Right ventricle myocardium superior (tissue), 1 donor: ENCODE measurements around the gene RTF1. TPM values are rescaled to one million over a fixed set of nuclear protein-coding genes. Genes with fewer than 3 reads are reported as not detected.
A peak's percentile ranks its signal among the peaks of the same experiment; 100 is the strongest.

Experiments used
- ATAC-seq: fragments of 200-7000 bp; cut with Tn5 transposase; one replicate; pipeline ENCODE4 v1.9.1; 2020; ENCODE audit warnings: mild to moderate bottlenecking; ENCODE audit not compliant: poor library complexity
- DNase-seq: peaks from one replicate; pipeline ENCODE4 v3.0.0-alpha.2; 2020
- intact Hi-C: fragments of 100-400 bp; cut with DNase I; formaldehyde crosslinking; loops from one replicate; pipeline ENCODE4 v1.11.2; 2022
- total RNA-seq: library from RNA; stranded (reverse); fragmentation: NEBNext Ultra II Directional; extraction: Animal tissue kit (Norgen Biotek cat#: 25700); gene quantifications from one replicate; pipeline ENCODE4 v1.2.1, GENCODE V29; 2021
- donor health status: DM: no; HTN: yes; CAD: no; lungs with severe emphysema.

The RTF1 gene
- total RNA-seq, 1 donor from 2014 or later: 22.7 TPM

DNA sequence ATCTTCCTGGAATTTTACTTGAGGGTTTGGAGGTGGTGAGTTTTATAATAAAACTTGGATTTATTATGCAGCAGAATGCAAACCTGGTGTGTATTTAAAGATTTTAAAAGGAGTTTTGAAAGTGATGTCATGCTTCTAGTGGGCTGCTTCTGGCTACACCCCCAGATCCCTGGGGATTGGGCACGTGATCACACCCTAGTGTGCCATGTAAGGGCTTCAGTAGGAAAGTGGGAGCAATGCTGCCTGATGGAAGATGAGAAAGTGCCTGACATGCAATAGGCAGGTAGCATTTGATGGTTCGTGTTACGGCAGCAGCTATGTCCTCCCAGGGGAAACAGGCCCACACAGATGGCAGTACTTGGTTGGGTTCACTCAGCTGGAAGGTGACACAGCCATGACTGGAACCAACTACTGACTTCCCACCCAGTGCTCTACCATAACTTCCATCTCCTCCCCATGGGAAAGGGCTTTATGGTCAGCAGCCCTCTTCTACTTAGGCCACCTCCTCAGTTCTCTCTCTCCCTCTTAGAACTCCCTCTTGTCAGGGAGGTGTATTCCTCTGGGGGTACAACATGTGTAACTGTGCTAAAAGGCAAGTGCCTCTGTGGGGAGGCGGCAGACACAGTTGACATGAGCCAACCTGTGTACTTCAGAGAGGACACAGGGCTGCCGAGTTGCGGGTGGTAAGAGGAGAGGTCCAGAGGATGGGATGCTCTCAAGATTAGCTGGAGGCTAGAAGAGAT, 82.4 kb downstream of the RTF1 start:
- intact Hi-C loops: no loop called here
- DNase-seq (no peak), ATAC-seq (no peak)

DNA sequence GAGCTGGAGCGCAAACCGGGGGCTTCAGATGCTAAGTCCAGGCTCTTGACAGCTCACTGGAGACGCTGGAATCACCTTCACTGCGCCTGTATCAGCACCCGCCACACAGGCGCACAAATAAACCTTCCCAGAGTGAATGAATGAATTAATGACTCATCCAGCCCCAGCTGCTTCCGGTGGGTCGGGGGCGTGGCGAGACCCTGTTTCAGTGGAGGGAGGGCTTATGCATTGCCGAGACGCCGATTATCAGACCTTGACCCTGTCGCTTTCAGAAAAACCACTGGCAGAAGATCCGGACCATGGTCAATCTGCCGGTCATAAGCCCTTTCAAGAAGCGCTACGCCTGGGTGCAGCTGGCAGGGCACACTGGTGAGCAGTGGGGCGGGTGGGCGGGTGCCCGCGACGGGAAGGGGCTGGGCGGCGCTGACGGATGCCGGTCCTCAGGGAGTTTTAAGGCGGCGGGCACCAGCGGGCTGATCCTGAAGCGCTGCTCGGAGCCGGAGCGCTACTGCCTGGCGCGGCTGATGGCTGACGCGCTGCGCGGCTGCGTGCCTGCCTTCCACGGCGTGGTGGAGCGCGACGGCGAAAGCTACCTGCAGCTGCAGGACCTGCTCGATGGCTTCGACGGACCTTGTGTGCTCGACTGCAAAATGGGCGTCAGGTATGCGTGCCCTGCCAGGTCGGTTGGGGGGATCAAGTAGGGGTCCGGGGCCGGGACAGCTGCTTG, 84.5 kb downstream of the RTF1 start:
- peak; percentile 69 for ATAC-seq

DNA sequence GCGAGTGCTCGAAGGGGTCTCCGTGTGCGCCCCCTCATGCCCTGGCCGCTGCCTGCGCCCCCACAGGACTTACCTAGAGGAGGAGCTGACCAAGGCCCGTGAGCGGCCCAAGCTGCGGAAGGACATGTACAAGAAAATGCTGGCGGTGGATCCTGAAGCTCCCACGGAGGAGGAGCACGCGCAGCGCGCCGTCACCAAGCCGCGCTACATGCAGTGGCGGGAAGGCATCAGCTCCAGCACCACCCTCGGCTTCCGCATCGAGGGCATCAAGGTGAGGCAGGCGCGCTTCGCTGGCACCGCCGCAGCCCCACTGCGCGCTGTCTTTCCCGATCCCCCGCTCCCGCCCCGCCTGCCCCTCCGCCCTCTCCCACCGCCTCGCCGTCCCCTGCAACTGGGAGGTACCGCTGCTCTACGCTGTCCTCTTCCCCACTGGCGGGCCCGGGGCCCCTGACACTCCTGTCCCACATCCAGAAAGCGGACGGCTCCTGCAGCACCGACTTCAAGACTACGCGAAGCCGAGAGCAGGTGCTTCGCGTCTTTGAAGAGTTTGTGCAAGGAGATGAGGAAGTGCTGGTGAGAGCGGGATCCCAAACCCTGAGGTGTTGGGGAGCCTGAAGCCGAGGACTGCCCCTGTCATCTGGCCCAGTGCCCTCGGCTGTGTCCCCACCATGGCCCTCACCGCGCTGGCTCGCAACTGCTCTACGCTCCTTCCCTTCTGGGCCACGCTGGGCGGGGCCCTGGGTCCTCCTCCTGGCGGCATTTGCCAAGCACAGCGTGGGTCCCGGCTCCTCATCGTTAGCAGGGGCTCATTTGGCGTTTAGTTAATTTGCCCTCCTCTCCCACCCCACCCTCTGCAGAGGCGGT, 85.3 kb downstream of the RTF1 start:
- ATAC-seq (no peak), DNase-seq (no peak)
- intact Hi-C loops: no loop called here

More for the DNA sequence above, 84.5 kb downstream of the RTF1 start:
- intact Hi-C loops: no loop called here
- DNase-seq: no peak

DNA sequence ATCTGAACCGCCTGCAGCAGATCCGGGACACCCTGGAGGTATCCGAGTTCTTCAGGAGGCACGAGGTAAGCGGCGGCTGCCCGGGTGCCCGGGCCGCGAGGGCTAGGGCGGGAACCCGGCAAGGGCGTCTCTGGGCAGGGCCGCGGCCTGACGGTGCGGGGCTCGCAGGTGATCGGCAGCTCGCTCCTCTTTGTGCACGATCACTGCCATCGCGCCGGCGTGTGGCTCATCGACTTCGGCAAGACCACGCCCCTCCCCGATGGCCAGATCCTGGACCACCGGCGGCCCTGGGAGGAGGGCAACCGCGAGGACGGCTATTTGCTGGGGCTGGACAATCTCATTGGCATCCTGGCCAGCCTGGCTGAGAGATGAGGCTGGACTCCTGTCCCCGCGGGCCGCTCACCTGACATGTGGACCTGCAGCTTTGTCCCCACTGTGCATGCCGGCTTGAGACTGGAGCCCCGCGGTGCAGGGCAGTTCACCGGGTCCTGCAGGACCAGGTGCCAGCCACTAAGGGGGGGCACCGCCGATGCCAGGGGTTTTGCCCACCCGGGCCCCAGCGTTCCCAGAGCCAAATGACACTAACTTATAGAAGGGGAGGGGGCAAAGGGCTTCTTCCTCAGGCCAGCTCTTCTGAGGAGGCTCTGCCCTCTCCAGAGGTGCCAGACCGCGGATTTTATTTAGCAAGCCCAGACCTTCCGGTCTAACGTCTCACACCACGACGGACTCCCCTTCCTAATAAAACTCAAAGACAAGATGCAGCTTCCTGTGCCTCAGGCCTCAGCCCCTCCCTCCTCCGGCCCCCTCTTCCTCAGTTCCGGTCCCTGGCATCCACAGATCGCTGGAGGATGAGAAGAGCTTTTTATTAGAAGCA, 86.1 kb downstream of the RTF1 start:
- ATAC-seq (no peak), DNase-seq (no peak)

DNA sequence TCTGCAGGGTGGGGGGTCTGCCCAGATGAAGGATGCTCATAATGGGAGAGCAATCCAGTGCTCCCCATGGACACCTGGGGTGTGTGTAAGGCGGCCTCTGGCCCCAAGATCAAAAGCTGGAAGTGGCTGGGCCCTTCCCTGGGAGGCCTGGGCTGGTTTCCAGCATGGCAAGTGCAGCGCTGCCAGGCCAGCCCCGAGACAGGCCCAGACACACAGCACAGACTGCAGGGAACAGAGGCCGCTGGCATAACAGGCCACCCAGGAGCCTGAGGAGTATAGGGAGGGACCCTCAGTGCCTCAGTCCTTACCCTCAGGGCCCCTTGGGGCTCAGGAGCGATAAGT, 86.7 kb downstream of the RTF1 start:
- no peak for ATAC-seq
- DNase-seq: no peak
- intact Hi-C loops: no loop called here

More for the DNA sequence above, 86.1 kb downstream of the RTF1 start:
- intact Hi-C loops: no loop called here

DNA sequence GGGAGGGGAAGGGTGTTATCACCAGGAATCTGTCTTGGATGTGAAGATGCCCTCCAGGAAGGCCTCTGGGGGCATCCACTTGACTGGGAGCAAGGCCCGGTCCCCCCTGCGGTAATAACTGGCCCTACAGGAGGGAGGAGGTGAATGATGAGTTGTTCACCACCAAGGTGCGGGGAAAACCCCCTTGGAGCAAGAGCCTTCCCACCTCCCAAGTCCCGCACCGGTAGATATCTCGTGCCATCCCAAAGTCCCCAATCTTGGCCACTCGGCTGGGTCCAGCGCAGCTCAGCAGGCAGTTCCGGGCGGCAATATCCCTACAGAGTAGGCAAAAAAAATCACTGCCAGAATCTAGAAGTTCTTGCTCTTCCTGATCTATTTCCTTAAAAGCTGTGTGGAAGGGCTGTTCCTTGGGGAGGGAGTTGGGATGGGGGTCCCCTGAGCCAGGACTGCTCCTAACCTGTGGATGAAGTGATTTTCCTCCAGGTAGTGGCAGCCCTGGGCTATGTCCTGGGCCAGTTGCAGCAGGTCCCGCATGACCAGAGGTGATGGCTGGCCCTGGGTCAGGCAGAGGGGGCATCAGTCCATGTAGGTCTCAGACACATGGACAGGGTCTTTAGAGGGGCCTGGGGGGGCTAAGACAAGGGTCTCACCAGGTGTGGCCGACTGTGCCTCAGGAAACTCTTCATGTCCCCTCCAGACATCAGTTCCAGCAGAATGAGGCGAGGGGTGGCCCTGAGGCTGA, 88.0 kb downstream of the RTF1 start:
- no peak for DNase-seq

DNA sequence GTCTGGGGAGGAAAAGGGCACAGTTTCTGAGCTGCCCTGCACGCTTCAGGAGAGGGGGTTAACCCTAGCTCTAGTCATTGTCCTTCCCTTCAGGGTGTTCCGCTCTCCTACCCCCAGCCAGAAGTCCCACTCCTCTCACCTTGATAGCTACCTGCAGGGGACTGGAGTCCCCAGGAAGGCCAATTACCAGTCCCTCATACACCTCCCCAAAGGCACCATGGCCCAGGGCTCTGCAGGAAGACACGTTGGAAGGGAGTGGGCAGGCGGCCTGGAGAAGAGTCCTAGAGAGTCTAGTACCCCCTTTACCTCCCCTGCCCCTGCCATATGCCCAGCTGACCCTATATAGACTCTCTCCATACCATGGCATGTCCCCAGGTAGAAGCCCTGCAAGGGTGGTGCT, 88.9 kb downstream of the RTF1 start:
- ATAC-seq (no peak), DNase-seq (no peak)
- intact Hi-C loops: no loop called here

More for the DNA sequence above, 88.0 kb downstream of the RTF1 start:
- intact Hi-C loops: no loop called here
- no peak for ATAC-seq

DNA sequence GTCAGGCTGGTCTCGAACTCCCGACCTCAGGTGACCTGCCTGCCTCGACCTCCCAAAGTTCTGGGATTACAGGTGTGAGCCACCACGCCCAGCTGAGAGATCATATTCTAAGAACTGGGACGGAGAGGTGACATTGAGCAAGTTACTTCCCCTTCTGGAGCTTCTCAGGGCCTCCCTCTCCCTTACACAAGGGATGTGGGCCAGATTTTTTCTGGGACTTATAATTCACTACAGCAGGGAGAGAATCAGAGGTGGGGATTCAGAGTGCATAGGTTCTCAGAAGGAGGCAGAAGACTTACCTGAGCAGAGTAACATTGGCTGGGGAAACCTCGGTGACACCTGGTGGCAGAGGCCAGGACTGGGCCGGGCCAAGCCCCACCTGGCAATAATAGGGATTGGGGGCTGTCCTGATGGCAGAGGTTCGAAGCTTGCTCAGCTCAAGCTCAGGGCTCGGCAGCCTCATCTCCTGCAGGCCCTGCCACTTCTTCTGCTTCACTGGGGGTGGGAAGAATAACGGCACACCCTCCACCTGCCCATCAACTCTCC, 90.0 kb downstream of the RTF1 start:
- ATAC-seq: no peak
- DNase-seq: no peak
- intact Hi-C loops: no loop called here

DNA sequence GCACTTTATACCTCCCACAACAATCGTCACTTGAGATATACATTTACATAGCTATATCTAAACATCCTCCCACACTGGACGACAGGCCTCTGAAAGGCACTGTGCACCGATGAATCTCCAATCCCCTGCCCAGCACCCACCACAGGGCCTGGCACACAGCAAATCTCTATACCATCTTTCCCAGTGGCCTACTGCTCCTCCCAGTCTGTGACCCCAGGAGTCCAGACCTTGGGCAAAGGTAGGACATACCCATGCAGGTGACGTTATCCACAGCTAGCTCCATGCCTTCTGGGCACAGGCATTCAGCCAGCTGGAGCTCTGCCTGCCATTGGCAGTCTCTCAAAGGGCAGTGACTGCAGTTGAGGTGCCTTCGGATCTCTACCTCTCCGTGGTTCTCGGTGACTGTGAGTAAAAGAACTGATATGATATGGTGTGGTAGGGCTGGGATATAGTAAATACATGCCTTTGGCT, 91.0 kb downstream of the RTF1 start:
- intact Hi-C loops: no loop called here
- ATAC-seq (peak; percentile 63), DNase-seq (no peak)

DNA sequence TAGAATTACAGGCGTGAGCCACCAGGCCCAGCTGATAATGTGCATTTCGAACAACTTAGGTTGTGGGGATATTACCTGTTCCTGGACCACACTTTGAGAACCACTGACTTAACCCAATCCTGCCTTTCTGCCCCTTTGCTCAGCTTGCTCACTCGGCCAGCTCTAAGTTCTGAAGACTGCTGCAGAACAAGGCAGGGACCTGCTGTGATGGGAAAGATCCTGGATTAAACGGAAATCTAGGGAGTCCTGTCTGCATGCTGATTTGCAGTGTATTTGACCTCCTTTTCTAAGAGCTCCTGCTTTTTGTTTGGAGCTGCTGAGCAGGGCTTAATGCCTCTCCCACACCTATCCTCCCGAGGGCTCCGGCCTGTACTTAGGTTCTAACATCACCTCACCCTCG, 93.8 kb downstream of the RTF1 start:
- intact Hi-C loops: no loop called here
- ATAC-seq: no peak
- no peak for DNase-seq

DNA sequence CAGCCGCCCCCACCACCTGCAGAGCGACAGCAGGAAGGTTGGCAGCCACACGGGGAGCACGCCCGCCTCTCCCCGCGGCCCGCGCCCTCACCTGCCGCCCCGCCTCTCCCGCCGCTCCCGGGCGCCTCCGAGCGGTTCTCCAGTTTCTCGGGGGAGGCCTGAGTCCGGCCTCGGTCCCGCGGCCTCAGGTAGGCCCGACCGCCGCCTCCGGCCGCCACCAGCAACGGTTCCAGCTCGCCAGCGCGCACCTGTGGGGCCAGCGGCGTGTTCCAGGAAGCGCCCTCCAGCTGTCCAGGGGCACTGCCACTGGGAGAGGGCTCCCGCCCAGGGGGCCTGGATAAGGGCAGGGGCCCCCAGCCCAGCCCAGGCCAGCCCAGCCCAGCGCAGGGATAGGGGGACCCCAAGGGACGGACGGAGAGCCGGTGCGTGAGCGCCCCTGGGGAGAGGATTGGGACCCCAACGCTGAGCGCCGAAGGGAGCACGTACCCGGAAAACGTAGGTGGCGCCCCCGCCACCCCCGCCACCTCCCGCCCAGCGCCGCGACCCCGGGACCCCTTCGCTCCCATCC, 94.5 kb downstream of the RTF1 start:
- DNase-seq (no peak), ATAC-seq (no peak)
- intact Hi-C loops: no loop called here

DNA sequence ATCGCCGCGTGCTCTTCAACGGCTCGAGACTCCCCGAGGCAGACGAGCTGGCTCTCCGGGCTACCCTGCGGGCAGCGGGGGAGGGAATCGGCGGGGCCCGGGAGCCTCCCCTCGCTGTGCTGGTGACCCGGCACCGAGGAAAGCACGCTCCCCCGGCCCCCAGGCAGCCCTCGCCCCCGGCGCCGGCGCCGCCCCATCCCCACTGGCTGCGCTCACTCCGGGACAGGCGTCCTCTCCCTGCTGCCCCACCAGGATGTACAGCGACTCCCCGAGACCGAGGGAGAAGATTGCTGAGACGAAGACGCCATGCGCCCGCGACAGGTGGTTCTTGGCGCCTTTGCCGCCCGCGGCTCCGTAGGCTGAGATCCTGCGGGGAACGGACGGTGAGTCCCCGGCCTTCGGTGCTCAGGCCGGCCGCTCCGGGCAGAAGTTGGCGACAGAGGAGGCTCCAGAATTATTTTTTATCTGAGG, 95.0 kb downstream of the RTF1 start:
- ATAC-seq (no peak), DNase-seq (no peak)
- intact Hi-C loops: no loop called here

DNA sequence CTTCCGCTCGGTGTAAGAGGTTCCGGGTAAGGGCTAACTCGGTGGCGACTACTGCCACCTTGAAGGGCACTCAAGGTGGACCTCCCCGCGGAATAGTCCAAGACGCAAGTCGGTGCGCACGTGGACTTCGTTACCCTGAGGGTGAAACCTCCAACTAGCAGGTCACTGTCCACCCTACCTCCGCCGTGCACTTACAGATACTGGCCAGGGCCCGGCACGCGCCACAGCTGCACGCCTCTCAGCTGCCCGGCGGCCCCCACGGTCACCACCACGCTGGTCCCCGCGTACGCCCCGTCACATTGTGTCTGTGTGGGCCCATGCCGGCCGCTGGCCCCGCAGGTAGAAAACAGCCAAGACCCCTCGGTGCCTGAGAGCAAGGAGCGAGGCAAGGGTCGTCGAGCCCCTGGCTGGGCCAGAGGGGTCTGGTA, 95.6 kb downstream of the RTF1 start:
- DNase-seq: no peak
- peak; percentile 14 for ATAC-seq
- intact Hi-C loops: no loop called here

DNA sequence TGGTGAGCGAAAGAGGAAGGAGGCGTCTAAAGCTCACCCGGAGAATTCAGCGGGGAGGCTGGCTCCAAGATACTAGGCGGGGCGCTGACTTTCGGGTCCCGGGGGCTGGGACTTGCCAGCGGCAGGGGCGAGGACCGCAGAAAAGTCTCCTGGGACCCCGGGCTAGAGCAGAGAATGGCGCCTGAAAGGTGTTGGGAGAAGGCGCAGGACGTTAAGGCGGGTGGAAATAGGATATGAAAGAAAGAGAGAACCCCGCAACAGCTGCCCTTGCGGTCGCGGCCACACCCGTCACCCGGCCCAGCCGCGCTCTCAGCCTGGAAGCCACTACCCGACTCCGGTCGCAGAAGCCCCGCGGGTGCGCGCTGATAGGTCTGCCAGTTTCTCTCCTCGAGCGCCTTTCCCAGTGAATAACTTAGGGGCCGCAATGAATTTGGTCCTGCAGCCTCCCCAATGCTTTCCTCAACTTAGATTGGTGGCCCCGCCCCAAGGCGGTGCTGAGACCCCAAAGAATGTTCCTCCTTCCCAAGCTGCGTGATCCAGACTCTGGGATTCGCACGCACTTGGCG, 96.1 kb downstream of the RTF1 start:
- no peak for DNase-seq
- intact Hi-C loops: no loop called here
- ATAC-seq: peak; percentile 55

DNA sequence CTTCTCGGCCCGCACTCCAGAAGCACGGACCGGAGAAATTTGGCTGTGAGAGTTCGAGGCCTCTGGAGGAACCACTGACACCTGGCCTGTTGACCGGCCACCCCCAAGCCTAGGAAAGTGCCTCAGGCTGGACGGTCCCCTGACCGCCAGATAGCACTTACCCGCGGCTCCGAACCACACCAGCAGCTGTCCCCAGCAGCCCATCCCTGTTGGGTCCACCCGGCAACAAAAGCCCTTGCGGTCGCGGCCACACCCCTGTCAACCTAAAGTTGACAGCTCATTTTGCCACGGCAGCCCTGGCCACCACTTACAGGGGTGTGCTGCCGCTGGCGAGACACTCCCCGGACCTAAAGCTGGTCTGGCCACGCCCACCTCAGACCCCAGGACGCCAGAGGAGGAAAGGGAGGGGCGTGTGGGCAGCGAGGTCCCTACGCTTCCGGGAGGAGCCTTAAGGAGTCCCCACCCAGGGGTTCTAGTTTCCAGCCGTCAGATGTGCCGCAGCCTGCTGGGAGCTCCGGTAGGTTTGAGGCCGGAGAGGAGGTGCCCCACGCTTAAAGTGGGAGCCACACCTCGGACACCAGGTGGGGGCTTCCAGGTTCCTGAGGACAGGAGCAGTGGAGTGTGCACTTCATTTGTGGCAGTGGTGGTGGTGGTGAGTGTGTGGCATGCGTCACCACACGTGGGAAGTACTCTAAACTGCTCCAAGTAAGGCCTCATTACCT, 96.8 kb downstream of the RTF1 start, which contains the start of gene LTK:
TSS of gene LTK (minus strand) at position 322 of the 722 bp plus-strand sequence. CDS start at position 204, 118 bp downstream.
- intact Hi-C loops: no loop called here
- peak; percentile 26 for ATAC-seq
- DNase-seq: no peak

DNA sequence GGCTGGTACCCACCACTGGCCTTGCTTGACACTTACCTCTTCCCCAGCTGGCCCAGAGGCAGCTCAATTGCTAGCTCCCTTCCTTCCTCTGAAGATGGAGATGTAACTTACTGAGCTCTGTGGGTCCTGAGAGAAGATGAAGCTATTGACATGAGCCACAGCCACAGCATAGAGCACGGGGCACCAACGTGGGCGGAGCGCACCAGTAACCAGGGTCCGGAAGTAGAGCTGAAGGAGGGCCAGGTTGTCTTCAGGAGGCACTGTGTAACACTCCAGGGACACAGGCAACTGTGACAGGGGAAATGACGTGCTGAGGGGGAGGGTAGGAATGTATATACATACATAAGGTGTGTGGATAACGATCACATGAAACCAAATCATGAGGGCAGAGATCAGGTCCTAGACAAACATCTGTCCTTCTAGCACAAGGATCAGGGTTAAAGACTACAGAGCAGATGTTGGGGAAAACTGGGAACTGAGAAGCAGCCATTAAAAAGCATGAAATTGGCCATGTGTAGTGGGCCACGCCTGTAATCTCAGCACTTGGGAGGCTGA, 101.1 kb downstream of the RTF1 start:
- ATAC-seq (no peak), DNase-seq (no peak)
- intact Hi-C loops: no loop called here
